ENCODE measurements around the gene COL8A2.

COL8A2 gene

GRCh38 chr1:36115200-36115669 is 9.8 kb downstream of the COL8A2 start:
- DNase-seq (ENCODE audit: low read depth, low spot score), result no peak

GRCh38 chr1:36114371-36114770 is 10.7 kb downstream of the COL8A2 start:
- DNase-seq (ENCODE audit: low read depth, low spot score), result no peak

- DNase-seq (ENCODE audit: low read depth, low spot score), result no peak
Measured at GRCh38 chr1:36112823-36113222, 12.2 kb downstream of the COL8A2 start.

GRCh38 chr1:36111151-36111550 is 13.9 kb downstream of the COL8A2 start:
- DNase-seq (ENCODE audit: low read depth, low spot score), result no peak

GRCh38 chr1:36109041-36109679 is 15.9 kb downstream of the COL8A2 start:
- no peak for DNase-seq (ENCODE audit: low read depth, low spot score)

GRCh38 chr1:36108314-36108713 is 16.7 kb downstream of the COL8A2 start:
- DNase-seq (ENCODE audit: low read depth, low spot score), result no peak

GRCh38 chr1:36107394-36107793 is 17.6 kb downstream of the COL8A2 start:
- no peak for DNase-seq (ENCODE audit: low read depth, low spot score)

- DNase-seq (ENCODE audit: low read depth, low spot score), result no peak
Measured at GRCh38 chr1:36106269-36106668, 18.8 kb downstream of the COL8A2 start.

- DNase-seq (ENCODE audit: low read depth, low spot score), result no peak
Measured at GRCh38 chr1:36101546-36101945, 23.5 kb downstream of the COL8A2 start.

GRCh38 chr1:36100376-36100775 is 24.6 kb downstream of the COL8A2 start:
- no peak for DNase-seq (ENCODE audit: low read depth, low spot score)

- peak; percentile 39 for DNase-seq (ENCODE audit: low read depth, low spot score)
Measured at GRCh38 chr1:36099681-36100341, 25.2 kb downstream of the COL8A2 start.

GRCh38 chr1:36098650-36099365 is 26.2 kb downstream of the COL8A2 start:
- no peak for DNase-seq (ENCODE audit: low read depth, low spot score)

- DNase-seq (ENCODE audit: low read depth, low spot score), result no peak
Measured at GRCh38 chr1:36097693-36098585, 27.1 kb downstream of the COL8A2 start.

GRCh38 chr1:36096500-36097432 is 28.3 kb downstream of the COL8A2 start:
- DNase-seq (ENCODE audit: low read depth, low spot score), result no peak

GRCh38 chr1:36095760-36096405 is 29.1 kb downstream of the COL8A2 start:
- no peak for DNase-seq (ENCODE audit: low read depth, low spot score)

GRCh38 chr1:36094621-36095061 is 30.4 kb downstream of the COL8A2 start:
- DNase-seq (ENCODE audit: low read depth, low spot score), result no peak

- DNase-seq (ENCODE audit: low read depth, low spot score), result no peak
Measured at GRCh38 chr1:36093929-36094328, 31.1 kb downstream of the COL8A2 start.

GRCh38 chr1:36093226-36093625 is 31.8 kb downstream of the COL8A2 start:
- DNase-seq (ENCODE audit: low read depth, low spot score), result no peak

- no peak for DNase-seq (ENCODE audit: low read depth, low spot score)
Measured at GRCh38 chr1:36092798-36093185, 32.2 kb downstream of the COL8A2 start.

- DNase-seq (ENCODE audit: low read depth, low spot score), result no peak
Measured at GRCh38 chr1:36092166-36092797, 32.7 kb downstream of the COL8A2 start.

Measured in activated CD4-positive, CD25-positive, alpha-beta regulatory T cell treated with anti-CD3 and anti-CD28 coated beads, Interleukin-2, amount 50 U/mL, for 16 hours (primary cell).